DND-41 (cell line): ENCODE results near the gene GPR176.

Experiments
- CTCF ChIP-seq: IDR thresholded peaks from 2 replicates; pipeline ENCODE4 v1.5.1; 2012; ENCODE audit warnings: borderline replicate concordance, low read length, moderate library complexity, mild to moderate bottlenecking; ENCODE audit not compliant: poor library complexity, severe bottlenecking; ENCODE audit errors: extremely low read depth
- EZH2 ChIP-seq: IDR thresholded peaks from 3 replicates; pipeline ENCODE4 v1.6.1; 2012; ENCODE audit warnings: borderline replicate concordance, low read depth, mild to moderate bottlenecking, moderate library complexity, low read length, inconsistent platforms; ENCODE audit not compliant: severe bottlenecking

- no peak for TF ChIP-seq CTCF
- TF ChIP-seq EZH2 = no peak
Measured at GRCh38 chr15:39890621-39891020, 29.4 kb downstream of the GPR176 start.
